HepG2 (cell line): Measurements from ENCODE around the gene RREB1.

Experiments used
- CREB1 ChIP-seq, 2 experiments: fragments of 450-650 bp in 1 of 2; IDR thresholded peaks; 2 replicates each; pipeline ENCODE4 v1.6.1; 2016 to 2017; ENCODE audit warnings: control low read depth in 1 of 2, mild to moderate bottlenecking in 1 of 2, missing compliant biosample characterization in 1 of 2, missing genetic modification characterization in 1 of 2
- HDAC2 ChIP-seq: sonication (generic); formaldehyde crosslinking; IDR thresholded peaks from 2 replicates; pipeline ENCODE4 v1.4.0; 2020; ENCODE audit warnings: missing genetic modification reagents
- RBFOX2 ChIP-seq: fragments of 200-400 bp; formaldehyde crosslinking; IDR thresholded peaks from 2 replicates; pipeline ENCODE4 v1.6.1; 2017; ENCODE audit warnings: low read depth, mild to moderate bottlenecking, low read length
- SMC3 ChIP-seq: IDR thresholded peaks from 2 replicates; pipeline ENCODE4 v1.6.1; 2011; ENCODE audit warnings: low read length, improper control_type of control experiment
- TCF7 ChIP-seq: sonication (generic); IDR thresholded peaks from 2 replicates; pipeline ENCODE4 v1.6.1; 2016; ENCODE audit warnings: antibody characterized with exemption, low read depth
- ZFP36 ChIP-seq: fragments of 150-350 bp; IDR thresholded peaks from 2 replicates; pipeline ENCODE4 v1.6.1; 2018; ENCODE audit warnings: borderline replicate concordance, low read length, low read depth; ENCODE audit not compliant: partially characterized antibody
- ZNF333 ChIP-seq: sonication (generic); formaldehyde crosslinking; IDR thresholded peaks from 2 replicates; pipeline ENCODE4 v1.4.0; 2020; ENCODE audit warnings: mild to moderate bottlenecking, missing genetic modification reagents, borderline replicate concordance

GRCh38 chr6:7222197-7222596, 114.4 kb downstream of the RREB1 start:
- TF ChIP-seq RBFOX2: no peak
- no peak for TF ChIP-seq SMC3
- no peak for TF ChIP-seq ZNF333 (CRISPR knock-in tag)
- TF ChIP-seq TCF7: no peak
- TF ChIP-seq HDAC2 (CRISPR knock-in tag): no peak
- no peak for TF ChIP-seq ZFP36
- TF ChIP-seq CREB1 (IDR thresholded peaks at IDR 0.05): no peak
- TF ChIP-seq CREB1 (CRISPR knock-in tag; IDR thresholded peaks at IDR 0.05): no peak
